CD4-positive, alpha-beta T cell treated with Interleukin-4 for 4 hours (primary cell): ENCODE data around the gene ZFHX3.

Experiments
- DNase-seq: peaks from one replicate; pipeline ENCODE4 v3.0.0-alpha.2; 2020

Gene ZFHX3

DNA sequence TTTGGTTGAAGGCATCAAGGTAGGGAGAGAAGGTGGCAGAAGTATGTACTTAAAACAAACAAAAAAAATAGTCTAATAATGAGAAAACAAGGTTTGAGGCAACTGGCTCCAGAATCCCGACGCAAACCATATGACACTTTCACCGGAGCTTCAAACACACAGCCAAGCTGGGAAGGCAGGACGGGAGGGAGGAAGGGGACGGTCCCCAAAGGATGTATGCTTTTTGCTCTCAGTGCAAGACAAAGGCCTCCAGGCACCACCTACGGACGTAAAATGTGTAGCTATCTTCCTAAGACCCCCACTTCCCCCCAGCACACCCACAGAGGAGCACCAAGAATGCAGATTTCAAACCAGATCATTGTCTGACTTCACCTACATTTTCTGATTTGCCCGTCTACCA, 102.3 kb downstream of the ZFHX3 start:
- no peak for DNase-seq

- no peak for DNase-seq
Measured at GRCh38 chr16:72944757-72945485, 103.0 kb downstream of the ZFHX3 start.

DNA sequence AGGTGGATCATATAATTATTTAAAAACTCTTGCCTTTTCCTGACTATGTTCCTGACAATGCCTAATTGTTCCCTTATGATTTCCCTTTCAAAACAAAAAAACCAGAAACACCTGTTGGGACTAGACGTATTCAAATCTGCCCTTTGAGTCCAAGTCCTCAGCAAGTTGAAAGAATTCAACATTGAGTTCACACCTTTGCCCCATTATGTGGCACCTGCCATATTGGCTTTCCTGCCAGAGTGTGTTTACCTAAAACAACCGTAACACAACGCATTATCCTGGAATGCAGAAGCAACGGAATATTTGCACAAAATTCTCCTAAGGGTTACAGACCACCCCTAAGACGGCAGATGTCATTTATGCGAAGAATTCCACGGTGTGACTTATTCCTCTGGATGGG, 105.9 kb downstream of the ZFHX3 start:
- DNase-seq = no peak

DNA sequence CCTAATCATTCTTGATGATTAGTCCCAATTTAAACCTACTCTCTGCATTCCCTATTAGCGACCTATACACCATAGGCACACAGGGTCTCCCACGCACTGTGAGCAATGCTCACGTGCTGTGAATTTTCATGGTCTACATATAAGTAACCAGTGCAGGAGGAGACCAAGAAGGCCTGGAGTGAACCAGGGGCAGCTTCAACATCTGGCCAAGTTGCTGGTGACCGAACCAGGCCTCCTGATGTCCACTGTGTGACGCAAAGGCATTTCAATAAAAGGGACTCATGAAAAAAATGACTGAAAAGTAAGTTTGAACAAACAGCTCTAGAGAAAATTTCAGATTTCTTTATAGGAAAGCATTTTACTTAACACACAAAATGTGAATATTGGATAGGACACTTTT, 107.0 kb downstream of the ZFHX3 start:
- DNase-seq = no peak

DNA sequence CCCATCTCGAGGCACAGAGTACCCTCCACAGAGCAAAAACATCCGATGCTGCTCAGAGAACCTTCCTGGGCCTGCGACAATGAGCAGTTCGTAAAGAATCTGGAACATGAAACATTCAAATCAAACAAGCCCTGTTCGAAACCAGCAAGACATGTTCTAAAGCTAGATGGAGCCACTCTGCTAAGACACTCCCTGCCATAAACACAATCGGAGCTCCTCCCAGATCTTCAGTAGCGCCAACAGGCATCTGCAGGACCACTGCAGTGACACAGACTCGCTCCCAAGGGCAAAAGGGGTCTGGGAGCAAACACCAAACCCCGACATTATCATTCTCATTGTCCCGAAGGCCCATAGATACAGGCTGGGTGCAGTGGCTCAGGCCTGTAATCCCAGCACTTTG, 108.7 kb downstream of the ZFHX3 start:
- no peak for DNase-seq

GRCh38 chr16:72938795-72939164, 109.1 kb downstream of the ZFHX3 start:
- no peak for DNase-seq

DNA sequence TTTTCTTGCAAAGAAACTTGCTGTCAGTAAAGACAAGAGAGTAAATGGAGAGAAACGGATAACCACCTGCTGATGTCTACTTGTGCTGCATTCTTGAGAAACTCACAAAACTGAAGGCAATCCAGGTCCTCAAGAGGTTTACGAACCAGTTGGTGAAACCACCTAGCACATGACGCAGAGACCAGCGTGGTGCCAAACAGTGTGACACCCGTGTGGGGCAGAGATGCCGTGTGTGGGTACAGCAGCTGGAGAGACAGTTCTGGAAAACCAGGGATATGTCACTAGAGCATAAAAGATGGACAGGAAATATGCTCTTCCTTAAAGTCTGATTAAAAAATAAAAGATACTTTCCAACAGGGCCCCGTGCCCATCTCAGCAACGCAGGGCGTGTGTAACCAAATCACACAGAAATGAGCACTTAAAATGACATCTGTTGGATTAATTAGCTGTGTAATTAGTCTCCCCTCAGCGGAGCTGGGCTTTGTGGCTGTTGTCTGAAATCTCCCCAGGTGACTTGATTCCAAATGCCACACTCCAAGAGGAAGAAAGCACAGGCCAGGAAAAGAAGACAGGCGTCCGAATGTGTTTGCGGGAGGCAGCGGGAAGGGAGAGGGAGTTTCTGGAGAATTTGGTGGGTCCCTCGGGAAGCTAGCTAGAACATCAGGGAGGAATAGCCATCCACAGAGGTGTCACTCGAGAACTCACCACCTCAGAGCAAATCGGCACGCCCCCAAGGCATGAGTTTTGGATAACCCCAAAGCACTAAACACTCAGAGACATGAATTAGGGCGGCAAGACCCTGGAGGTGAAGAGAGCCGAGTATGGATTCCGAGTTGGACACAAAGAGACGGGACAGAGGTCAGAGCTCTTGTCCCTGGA, 109.8 kb downstream of the ZFHX3 start:
- DNase-seq = no peak

GRCh38 chr16:72937360-72937759, 110.6 kb downstream of the ZFHX3 start:
- DNase-seq = no peak

GRCh38 chr16:72936408-72936807, 111.5 kb downstream of the ZFHX3 start:
- no peak for DNase-seq

DNA sequence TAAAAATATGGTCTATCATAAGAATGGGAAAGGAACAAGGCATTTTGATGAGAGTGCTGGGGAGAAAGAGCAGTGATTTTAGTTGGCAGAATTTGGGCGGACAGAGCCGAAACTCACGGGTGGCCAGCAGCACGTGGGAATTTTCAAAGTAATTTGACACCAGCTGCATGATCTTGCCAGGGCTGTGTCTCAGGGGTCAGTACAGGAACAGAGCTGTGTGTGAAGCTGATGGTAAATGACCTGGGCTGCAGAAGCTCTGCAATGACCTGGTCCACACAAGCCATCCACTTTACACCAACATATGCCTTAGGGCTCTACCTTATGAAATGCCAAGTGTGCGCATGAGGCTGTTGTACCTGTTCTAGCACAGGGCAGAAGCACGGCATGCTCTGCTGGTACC, 112.0 kb downstream of the ZFHX3 start:
- no peak for DNase-seq

- no peak for DNase-seq
Measured at GRCh38 chr16:72934636-72935403, 113.1 kb downstream of the ZFHX3 start.

GRCh38 chr16:72932677-72933335, 115.1 kb downstream of the ZFHX3 start:
- no peak for DNase-seq

- DNase-seq = peak; percentile 6
Measured at GRCh38 chr16:72932050-72932449, 115.9 kb downstream of the ZFHX3 start.

DNA sequence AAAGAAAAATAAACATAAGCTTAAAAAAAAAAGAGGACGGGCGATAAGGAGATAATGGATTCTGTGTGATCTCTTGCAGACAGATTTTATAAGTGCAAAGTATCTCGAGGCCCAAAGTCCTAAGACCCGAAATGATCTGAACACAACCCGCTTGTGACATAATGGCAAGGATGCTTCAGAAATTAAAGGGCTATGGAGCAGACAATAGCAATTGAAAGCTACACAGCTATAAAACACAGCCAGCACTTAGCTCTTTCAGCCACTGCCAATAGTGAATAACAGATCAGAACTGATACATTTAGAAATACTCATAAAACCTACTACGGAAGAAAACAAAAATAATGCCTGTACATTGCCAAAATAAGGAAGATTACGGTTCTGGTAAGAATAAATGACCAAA, 117.5 kb downstream of the ZFHX3 start:
- no peak for DNase-seq

- DNase-seq = no peak
Measured at GRCh38 chr16:72928090-72928981, 119.6 kb downstream of the ZFHX3 start.

- no peak for DNase-seq
Measured at GRCh38 chr16:72927199-72928089, 120.5 kb downstream of the ZFHX3 start.

- no peak for DNase-seq
Measured at GRCh38 chr16:72926177-72927070, 121.5 kb downstream of the ZFHX3 start.

DNA sequence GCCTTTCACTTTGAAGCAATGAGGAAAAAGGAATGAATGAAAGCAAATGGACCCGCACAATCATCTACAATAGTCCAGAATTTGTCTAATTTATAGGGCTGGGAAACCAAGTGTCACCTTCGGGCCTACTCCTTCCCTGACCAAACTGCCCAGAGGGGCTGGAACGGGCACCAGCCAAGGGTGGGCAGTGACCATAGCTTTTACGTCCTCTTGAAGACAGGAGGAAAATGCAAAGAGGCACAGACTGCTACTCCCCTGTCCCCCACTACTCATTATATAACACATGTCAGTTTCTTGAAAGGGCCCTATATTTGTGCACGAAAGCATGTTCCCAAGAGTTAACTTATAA, 122.3 kb downstream of the ZFHX3 start:
- no peak for DNase-seq

- no peak for DNase-seq
Measured at GRCh38 chr16:72924927-72925630, 122.8 kb downstream of the ZFHX3 start.
